HG03575 (cell line): Measurements from ENCODE around the gene CAMK2B.

Source experiments
- ATAC-seq: cut with Tn5 transposase; IDR thresholded peaks from one replicate; pipeline ENCODE4 v1.9.1; 2021; ENCODE audit not compliant: unreplicated experiment, insufficient number of reproducible peaks, low FRiP score; ENCODE audit errors: extremely low read depth

Gene CAMK2B

DNA sequence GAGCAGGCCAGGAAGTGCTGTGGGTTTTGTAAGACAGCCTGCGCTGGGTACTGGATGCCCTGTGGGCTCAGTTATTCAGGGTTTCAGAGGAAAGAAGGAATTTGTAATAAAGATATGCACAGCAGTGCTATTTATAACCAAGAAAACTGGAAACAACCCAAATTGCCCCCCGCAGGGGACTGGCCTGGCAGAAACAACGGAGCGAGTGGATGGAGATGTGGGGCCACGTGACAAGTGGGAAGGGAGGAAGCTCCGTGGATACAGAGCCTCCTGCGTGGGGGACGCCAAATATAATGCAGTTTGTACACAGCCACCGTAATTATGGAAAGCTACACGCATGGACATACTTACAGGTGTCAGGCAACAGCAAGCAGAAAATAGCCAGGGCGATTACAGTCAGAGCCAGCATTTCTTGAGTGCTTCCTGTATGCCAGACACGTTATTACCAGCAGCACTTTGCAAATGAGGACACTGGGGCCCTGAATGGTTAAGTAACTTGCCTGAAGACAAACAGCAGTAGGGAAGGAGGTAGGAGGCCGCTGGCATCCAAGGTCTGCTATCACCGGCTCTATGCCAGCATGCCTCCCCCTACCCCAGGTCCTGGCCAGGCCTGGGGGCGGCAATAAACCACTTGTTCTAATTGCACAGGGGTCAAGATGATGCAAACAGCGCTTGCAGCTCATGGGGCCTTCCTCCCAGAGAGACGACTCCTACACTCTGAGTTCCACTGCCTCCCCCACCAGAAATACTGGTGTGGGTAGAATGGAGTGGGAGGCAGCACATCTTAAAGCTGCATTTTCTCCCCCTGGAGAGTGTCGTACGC lies 8.7 kb upstream of the CAMK2B start:
- ATAC-seq = no peak

DNA sequence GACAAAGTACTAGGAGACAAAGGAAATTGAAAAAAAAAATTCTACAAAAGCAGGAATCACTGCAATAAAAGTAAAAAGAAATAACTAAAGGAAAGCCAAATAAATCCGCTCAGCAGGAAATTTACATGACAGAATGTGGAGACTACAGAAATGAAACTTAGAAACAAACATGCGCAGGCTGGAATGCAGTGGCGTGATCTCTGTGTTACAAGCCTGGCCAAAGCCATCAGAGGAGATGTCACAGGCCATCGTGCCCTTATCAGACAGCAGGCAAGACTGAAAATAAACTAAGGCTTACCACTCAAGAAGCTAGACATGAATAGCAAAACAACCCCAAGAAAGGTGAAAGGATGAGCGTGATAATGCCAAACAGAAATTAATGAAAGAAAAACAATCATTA lies 6.3 kb upstream of the CAMK2B start:
- no peak for ATAC-seq

DNA sequence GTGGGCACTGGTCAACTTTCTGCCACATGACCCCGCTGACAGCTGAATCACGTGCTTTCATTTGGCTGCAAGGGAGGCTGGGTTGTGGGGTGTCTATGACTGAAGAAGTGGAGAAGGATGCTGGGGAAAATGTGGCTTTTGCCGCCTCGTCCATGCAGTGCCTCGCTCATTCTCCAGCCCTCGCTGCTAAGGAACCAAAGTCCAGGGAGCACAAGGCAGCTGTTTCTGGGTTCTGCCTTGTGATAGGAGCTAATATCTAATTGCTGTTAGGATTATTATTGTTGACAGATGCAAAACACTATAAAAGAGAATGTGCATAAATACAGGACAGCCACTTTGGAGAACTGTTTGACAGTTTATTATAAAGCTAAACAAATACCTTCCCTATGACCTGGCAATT lies 4.9 kb upstream of the CAMK2B start:
- no peak for ATAC-seq

DNA sequence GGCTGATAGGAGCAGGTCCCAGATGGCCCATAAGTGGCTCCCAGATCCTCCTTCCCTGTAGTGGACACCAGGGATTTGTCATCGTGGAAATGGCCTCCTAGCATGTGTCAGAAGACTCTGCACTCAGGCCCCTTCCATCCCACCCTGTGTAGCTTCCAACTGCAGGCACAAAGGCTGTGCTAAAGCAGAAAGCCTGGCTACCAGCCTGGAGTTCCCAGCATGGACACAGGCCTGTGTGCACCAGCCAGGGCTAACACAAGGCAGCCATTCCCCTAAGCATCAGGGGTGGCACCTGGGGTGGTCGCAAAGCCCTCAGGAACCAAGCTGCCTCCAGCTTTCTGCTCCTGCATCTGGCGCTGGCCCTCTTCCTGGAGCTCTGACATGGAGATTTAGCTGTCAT lies 4.5 kb upstream of the CAMK2B start:
- no peak for ATAC-seq

DNA sequence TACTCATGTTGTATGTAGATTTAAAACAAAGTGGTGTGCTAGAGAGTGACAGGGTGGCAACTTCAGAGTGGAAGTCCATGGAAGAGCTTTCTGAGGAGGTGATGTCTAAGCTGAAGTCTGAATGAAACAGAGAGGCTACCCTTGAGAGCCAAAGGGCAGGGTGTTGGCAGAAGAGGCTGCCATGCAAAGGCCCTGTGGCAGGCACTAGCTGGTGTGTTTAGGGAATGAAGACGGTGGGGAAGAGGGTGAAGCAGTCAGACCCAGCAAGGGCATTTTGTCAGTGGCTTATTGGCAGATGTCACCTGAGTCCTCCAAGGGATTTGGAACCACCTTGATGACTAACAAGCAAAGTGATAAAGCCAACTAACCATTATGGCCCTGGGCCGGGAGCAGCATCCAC lies 3.7 kb upstream of the CAMK2B start:
- no peak for ATAC-seq

DNA sequence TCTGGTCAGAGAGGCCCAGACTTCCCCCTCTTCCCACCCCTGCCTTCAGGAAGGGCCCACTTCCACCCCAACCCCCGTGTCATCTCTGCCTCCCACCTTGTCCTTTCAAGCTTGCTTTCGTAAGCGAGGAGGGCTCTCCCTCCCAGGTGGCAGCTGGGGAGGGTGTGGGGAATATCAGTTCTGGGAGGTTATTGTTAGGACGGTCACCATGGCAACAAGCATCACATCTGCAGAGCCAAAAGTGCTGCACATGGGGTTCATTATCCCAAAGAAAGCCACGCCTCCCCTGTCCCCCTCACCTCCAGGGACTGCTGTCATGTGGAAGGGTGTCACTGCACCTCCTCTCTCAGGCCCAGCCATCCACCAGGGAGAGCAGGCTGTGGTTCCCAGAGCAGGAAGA lies 2.6 kb upstream of the CAMK2B start:
- no peak for ATAC-seq

DNA sequence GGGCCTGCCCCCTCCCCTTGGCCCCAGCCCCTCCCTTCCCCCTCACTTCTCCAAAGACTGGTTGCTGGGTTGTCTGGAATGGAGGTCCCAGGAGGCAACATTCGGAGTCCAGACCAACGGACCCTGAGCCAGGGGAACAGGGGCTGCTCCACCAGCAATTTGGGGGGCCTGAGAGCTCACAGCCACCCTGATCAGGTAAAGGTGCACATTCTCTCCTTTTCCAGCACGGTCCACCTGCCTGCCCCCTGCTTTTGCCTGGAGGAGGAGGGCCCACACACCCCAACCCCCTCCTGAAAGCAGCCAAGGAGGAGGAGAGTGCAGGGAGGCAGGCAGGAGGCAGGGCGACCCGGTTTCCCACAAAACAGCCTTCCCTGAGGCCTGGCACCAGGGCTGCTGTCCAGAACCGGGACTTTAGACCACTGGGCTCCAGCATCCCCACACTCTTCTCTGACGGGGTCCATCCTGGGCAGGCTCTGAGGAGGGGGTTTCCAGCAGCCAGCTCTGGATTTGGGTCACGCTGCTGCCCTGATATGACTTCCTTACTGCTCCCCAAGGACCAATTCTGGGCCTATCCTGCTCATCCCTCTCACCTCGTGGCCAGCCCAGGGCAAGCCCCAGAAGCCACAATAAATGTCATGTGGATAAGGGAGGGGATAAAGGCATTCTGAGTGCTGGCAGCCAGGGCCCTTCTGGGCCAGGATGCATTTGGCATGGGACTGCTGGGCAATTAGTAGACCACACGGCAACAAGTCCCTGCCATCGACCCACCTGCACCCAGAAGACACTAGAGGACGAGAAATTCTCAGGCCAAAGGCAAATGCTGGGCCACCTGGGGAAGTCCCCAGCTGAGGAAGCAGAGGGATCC lies 1.1 kb upstream of the CAMK2B start:
- ATAC-seq = no peak

DNA sequence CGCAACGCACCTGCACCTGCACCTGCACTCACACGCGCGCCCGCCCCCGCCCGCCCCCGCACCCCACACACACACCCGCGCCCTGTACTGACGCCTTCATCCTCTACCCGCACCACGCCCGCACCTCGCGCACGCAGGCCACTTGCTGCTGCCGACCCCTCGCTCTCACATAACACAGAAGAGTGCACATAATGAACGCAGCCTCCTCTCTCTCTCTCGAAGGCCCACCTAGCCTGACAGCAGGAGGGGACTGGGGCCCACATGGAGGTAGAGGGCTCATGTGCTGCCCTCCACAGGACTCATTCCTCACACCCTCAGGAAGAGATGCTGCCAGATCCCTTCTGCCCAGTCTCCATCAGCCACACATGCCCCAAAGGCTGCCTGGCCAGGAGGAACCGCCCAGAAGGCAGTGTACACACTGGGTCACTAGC lies 432 bp upstream of the CAMK2B start:
- no peak for ATAC-seq

DNA sequence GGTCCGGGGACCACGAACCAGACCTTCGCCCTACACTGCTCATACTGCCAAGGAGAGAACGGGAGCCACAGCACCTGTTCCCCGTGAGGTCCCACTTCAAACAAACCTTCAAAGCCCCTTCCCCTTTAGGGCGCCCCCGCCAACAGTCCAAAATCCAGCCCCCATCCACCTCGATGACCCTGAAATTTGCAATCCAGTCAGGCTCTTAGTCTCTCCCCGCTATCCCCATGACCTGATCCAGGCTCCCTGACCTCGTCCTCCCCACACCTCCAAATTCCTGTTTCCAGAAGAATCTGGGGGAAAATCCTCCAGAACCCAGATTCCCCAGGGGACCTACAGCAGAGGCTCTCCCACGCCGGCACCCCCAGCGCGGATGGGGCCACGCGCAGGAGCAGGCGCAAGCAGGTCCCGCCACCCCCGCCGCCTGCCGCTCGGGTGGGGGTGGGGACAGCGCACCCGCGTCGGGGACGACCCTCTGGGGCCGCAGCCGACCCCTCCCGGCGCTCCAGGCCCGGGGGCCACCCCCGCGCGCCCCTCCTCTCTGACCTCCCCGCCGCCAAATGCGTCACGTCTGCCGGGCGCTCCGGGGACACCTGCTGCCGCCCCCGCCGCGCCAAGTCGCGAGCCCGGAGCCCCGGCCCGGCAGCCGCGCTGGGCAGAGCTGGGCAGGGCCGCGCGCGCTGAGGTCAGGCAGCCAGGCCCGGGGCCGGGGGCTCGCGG lies 753 bp downstream of the CAMK2B start:
- no peak for ATAC-seq

DNA sequence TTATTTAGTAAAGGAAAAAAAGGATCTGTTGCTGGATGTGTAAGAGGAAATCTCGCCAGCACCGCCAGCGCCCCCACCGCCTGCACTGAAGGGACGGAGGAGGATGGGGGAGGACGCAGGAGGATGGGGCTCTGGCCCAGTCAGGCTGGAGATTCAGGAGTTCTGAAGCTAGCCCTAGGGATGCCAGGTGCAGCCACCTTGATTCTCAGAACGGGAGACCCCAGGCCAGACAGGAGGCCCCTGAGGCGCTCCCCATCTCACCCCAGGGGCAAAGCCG lies 1.3 kb downstream of the CAMK2B start:
- ATAC-seq = no peak

DNA sequence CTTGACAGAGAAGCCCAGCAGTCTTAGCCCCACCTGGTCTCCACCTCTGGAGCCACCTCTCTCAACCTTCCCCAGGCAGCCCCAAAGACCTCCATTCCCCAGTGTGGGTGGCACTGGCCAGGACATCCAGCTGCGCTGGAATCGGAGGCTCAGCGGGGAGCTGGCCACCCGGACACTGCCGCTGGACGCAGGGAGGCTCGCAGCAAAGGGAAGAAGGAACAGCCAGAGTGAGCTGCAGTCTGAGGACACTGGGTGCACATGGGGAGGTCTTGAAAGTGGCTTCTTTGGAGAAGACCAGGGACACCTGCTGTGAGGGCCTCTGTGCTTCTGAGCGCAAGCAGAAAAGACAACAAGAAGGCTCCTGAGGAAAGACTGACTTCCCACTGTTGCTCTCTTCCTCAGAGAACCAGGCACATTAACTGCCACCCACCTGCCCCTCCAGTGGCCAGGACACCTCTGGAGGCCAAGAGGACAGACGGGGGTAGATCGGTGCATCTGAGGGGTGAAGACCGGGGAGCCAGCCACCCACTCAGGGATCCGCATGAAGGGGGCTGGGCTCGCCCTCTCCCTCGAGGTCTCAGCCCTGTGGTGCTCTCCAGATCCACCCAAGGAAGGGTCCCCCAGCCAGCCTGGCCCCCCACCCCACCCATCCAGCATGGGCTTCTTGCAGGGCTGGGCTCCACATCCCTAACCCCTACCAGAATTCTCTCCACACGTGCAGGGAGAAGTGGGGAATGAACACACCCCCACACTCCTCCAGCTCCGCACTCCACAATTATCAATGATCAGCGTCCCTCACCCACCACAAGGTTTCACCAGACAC lies 1.8 kb downstream of the CAMK2B start:
- no peak for ATAC-seq

DNA sequence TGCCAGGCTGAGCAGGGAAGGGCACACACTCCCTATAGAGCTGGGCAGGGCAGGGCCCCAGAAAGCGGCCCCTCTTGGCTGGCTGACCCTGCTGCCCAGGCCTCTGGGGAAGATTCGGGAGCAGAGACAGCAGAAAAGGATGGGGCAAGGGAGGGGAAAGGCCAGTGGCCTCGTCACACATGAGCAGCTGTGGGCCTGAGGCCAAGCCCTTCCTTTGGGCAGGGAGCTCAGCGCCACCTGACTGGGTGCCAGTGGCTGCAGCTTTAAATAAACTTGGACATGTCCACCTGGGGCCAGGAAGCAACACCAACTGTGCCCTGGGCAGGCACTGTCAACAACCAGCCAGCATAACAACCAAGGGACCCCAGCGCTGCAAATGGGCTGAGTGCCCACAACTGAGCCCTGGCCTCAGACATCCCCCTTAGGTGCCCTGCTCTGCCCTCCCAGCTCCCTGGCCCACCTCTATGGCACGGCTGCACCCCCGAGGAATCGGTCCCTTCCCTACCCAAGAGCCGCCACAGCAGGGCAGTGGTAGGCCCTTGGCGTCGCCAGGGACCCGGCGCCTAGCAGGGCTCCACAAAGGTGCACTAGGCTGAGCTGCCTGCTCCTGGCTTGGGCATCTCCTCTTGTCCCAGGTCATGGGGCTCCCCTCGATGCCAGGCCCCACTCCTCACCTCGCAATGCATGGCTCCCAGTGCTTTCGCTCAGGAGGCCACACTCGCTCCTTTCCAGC lies 2.6 kb downstream of the CAMK2B start:
- no peak for ATAC-seq

DNA sequence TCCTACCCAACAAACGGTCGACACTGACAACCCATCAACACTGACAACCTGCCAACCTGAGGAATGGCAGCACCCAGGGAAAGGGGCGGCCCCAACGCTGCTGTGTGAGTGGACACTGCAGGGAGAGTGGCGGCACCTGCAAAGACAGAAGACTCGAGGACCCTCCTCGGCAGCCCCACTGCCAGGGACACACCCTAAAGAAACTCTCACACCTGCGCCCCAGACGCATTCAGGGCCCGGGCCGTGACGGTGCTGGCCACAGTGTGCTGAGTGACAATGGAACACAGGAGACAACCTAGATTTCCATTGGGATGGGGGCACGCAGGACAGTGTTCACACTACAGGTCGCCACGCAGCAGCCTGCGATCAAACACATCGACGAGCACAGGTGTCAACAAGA lies 3.6 kb downstream of the CAMK2B start:
- no peak for ATAC-seq

DNA sequence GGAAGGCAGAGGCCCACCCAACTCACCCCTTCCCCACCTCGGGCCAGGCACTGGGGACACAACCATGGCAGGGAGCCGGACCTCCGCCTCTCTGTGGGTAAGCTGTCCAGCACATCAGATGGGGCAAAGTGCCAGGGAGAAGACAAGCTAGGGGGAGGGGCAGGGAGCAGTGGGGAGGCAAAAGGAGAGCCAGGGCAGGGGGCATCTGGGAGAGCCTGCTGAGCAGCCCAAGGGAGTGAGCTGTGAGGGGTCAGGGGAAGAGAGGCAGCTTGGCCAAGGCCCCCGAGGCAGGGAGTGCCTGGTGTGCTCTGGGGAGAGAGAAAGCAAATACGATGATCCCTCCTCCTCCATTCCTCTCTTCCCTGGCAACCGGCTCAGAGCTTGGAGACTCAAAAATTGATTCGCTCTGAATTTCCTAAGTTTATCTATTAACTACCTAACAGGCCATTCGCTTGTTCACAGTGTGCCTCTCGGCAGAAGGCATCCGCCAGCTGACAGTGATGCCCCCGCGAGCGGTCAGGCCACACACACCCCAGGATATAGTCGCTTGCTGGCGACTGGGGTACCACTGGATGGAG lies 4.5 kb downstream of the CAMK2B start:
- no peak for ATAC-seq

DNA sequence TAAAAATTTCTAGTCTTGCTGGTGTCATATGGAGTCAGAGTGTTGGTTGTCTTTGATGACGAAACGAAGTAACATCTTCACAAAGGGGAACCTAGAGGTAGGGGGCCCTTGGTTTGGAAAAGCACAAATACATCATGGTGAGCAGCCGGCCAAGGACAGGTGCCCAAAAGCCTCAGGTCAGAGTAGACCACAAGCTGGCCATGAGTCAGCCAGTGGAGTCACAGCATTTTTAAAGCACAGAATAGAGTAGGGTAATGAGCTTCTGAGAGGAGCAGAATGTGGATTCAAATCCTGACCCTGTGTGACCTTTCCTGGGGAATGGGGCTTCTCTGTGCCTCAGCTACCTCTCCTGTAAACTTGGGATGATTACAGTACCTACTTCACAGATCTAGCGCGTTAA lies 5.3 kb downstream of the CAMK2B start:
- no peak for ATAC-seq

DNA sequence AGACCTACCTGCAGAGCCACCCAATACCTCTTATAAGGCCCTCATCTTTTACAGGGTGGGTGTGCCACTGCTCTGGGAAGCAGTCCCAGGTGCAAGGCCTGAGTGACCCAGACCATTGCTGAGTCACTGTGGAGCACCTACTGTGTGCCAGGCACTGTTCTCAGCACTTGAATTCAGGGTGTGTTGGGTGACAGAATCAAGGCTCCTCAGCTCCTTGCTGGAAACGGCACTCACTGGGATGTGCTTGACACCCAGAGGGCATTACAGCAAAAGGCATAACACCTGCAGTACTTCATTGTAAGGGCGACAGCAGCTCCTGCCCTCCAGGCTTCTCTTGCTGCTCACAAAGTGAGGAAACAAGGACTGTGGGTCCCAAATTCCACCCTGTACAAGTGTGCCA lies 7.1 kb downstream of the CAMK2B start:
- ATAC-seq = no peak

DNA sequence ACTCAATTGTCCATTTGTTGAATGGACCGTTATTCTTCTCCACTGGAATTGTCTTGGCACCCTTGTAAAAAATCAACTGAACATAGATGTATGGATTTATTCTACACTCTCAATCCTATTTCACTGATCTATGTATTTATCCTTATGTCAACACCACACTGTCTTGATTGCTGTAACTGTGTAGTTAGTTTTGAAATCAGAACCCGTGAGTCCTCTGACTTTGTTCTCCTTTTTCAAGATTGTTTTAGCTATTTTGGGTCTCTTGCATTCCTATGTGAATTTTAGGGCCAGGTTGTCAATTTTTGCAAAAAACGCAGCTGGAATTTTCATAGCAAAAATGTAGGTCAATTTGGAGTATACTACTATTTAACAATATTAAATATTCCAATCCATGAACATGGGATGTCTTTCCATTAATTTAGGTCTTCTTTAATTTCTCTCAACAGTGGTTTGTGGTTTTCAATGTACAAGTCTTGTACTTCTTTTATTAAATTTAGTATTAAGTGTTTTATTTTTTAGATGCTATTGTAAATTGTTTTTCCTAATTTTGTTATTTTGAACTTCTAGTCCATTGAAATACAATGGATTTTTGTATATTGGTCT lies 10.0 kb downstream of the CAMK2B start:
- ATAC-seq = no peak

DNA sequence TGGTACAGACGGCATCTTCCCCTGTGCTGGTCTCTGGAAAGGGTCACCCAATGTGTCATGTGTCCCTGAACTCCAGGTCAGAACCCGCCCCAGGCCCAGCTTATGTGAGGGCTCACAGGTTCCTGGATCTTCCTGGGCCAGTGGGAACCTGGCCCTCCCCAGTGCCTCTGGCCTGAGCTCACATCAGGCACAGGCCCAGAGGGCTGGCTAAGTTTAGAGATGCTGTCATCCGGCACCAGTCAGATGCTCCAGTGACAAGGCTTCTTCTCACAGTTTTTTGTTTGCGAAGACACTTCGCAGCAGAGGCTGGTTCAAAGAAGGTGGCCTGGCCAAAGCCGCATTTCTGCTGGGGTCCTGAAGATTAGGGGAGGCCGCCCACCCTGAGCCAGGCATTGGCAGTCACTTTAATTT lies 11.8 kb downstream of the CAMK2B start:
- ATAC-seq = no peak
